ENCODE data around the gene PLXNB1.

Gene PLXNB1

DNA sequence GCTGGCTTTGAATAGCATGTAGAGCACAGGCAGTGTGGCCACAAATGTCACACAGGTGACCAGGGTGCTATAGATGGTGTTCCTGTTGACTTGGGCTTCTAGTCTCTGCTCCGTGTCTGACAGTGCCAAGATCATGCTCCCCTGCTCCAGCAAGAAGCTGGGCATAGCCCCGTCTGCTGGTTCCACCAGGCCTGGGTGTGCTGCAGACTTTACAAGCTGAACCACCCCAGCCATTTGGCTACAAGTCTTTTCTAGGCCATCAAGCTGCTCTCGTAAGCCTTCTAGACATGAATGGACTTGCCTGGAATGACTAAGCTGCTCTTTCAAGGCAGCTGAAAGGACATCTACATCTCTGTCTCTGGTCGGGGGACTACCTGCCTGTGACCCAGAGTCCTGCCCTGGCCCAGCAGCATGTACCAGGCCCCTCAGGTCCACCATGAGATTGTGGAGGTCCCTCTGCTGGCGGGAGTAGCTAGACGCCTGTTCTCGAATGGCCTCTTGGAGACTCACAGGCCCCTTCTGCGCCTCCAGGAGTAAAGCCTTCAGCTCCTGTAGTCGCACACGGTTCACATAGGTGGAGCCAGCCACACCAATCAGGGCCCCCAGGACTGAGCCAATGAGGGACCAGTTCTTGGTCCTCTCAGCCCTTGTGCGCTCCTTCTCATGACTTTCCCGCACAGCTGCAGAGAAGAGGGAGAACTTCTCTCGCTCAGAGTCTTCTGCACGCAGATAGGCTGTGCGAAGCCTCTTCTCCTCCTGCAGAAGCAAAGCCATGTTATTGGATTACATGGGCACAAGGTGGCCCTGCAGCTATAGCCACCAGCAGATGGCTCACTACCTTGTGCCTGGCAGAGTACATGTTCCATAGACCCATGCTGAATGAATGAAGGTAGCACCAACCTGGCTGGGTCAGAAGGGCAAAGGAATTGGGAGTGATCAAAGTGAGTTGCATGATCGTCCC is 2.8 kb upstream of the PLXNB1 start:
- DNase-seq = no peak

DNA sequence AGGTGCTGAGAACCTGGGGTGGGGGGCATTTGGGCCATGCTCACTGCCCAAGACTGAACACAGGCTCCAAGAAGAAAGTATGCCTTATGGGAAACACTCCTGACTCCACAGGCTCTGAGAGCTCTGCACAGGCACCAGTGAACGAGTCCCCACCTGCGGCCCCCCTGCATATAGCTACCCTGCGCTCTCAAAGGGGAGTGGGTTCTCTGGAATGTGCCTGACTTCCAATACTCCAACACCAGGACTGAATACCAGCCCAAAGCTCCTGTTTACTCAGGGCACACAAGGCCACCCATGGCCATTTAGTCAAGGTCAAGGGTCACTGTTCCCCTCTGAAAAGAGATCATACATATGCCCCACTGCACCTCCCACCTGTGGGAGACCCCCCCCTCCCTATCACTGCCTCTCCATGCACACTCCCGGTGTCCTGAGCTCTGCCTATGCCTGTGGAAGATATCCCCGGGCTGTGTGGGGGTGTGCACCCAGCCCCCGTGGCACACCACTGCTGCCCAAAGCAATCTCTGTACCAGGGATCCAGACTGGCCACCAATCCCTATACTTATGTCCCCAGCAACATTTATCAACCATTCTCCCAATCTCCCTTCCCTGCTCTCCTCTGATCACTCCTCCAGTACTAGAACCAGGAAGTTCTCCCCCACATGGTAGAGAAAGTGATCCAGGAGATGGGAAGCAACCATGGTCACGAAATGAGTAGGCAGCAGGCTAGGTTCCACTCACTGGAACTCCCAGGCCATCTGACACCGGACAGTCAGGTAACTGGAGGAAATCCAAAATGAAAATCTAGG is 1.5 kb upstream of the PLXNB1 start:
- DNase-seq = no peak

DNA sequence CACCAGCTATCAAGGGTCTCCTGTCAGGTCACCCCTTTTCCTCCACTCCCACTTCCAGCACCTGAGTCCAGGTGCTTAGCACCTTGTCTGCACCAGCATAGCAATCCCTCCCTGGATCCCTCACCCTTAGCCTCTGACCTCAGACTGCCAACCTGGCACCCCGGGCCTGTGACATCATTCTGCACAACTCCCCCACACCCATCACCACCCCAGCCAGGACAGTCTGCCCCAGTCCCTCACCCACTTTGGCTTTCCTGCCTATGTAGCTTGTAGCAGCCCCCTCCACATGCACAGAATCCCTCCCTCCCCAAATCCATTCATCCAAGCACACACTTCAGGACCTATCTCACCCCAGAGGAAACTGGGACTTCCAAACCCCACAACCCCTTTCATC is 819 bp upstream of the PLXNB1 start:
- DNase-seq = no peak

DNA sequence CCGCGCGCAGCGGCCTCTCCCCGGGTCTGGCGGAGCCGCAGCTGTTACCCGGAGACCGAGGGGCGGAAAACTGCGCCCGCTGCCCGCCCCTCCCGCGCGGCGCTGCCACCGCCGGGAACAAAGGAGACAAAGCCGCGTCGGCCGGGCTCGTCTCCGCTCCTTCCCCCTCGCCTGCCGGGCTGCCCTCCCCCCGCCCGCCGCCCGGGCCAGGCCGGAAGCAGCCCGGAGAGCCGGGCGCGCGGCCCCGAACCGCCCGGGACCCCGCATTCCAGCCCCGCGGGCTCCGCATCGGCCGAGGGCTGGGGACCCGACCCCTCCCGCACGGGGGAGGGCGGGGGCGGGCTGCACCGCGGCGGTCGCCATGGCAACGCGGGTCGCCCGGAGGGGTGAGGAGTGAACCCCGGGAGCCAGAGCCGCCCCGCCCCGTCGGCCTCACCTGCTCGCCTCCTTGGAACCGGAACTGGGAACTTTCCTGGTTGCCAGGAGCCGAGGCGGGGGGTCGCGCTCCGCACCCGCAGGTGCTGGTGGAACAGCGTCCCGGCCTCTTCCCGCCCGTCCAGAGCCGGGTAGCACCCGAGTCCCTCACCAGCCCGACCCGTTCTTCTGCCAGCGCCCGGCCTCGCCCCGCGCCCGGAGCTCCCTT is 448 bp downstream of the PLXNB1 start:
- DNase-seq = peak; percentile 19

DNA sequence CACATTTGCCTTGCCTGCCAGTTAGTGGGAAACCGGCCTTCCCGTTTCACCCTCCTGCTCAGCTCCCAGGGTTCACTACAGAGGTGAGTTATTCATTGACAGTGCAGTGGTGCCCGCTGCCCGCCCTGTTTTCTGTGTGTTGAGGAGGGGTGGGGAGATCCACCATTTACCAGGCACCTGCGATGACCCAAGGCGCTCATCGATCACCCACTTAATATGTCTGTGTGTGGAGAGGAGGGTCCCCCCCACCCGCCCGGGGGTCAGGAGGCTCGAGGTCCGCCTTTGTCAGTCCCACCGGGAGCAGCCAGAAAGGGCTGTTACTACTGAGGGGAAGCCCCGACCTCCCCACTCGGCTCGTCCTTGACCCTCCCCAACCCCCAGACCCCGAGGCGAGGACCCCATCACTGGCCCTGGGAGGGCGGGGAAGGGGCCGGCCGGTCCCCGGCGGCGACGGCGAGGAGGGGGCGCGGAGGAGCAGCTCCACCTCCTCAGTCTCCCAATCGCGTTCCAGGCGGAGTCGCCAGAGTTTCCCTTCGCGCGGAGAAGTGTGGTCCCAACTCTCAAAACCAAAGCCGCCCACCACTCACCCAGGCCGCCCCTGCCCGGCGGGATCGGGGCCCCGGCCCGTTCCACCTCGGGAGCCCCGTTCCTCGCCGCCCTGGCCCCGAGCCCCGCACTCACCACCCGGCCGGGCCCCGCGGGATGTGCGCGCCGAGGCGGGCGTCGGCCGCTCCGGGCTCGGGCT is 1.1 kb downstream of the PLXNB1 start:
- DNase-seq = no peak

DNA sequence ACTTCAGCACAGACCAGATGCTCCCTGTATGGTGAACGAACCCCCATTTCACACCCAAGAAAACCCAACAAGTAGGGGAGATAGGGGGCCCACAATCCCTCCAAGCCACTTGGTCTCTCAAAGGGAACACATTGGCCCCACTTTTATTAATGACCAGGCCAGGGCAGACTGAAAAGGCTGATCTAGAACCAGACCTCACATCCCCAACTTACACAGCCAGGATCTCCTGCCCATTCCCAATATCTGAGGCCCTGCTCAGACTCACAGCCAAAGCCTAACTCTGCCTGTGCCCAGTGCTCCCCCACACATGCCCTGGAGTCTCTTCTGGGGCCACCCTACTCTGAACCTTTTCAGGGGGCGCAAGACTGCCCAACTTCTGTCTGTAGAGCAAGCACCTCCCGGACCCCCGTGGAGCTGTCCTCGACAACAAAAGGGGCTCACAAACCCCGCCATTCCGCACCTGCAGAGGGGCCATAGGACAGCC is 1.8 kb downstream of the PLXNB1 start:
- DNase-seq = no peak

DNA sequence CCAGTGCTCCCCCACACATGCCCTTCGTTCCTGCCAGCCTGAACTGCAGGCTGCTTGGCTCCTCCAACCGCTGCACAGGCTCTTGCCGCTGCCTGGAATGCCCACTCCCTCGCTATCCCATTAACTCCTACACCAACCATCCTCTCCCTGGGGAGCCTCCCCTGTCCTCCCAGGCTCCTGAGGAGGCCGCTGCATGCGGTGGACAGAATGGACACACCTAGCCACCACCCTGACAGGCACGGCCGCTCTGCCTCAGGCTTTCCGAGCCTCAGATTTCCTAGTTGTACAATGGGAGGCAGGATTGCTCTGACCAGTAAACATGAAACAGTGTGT is 2.3 kb downstream of the PLXNB1 start:
- no peak for DNase-seq

DNA sequence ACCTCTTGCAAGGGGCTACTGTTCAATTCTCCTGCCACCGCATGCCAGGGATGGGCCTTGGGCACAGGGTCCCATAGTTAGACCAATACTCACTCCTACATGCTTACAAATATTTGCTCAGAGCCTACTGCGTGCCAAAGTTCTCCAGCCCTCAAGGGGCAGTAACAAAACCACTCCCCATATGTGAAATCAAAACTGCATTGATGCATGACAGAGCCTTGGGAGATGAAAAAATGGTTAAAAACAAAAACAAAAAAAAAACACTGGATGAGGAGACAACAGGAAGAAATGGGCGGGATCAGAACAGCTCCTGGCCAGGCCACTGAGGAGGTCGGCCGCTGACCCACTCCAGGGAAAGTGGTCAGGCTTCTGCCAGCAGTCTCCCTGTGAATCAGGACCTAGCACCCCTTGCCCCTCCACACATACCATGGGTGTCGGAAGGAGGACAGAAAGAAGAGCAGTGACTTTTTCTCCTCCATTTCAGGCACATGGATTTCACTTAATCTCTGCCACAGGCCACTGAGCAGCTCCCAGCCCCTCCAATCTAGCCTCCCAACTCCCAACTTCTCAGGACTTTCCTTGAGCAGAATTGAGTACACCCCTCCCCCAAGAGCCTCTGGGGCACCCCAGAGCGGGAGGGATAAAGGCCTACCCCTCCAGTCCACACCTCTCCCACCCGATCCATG is 2.8 kb downstream of the PLXNB1 start:
- DNase-seq = no peak

DNA sequence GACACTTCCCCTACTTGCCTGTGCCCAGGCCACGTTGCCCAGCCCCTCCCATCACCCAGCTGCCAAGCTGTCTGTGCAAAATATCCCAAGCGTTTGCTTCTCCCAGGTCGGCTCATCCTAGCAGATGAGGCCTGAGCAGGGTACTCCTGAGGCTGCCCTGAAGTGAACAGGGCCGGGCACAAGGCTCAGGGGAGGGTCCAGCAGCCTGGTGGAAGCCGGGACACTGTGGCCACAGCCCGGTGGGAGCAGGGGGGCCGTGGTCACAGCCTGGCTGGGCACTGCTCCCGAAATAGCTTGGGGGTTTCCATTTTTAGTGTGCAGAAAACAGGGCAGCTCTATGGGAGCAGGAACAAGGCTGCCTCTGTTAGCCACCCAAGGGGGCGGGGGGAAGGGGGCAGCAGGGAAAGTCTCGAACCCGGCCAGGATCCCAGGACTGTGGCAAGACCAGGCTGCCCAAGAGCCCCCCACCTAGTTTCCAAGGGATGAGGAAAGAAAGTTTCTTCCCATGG is 3.4 kb downstream of the PLXNB1 start:
- no peak for DNase-seq

DNA sequence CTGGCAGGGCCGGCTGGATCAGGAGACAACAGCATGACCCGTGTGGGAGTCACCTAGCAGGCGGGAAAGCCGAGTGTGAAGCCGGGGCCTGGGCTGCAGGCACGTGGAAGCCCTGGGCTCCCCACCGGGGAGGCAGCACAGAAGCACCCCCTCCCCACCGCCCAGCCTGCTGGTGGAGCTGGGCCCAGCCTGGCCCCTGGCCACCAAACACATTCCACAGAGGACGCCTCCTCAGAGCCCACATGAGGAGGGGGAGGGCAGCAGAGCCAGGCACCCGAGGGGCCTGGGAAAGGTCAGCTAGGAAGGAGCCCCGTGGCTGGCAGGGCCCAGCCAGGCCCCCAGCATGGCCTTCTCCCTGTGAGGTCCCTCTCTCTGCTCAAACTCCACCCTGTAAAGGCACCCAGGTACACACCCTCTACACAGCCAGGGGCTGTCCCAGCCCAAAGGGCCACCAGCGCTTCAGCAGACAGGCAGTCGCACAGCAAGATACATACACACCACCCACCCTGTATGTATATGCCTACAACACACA is 4.5 kb downstream of the PLXNB1 start:
- DNase-seq = no peak

DNA sequence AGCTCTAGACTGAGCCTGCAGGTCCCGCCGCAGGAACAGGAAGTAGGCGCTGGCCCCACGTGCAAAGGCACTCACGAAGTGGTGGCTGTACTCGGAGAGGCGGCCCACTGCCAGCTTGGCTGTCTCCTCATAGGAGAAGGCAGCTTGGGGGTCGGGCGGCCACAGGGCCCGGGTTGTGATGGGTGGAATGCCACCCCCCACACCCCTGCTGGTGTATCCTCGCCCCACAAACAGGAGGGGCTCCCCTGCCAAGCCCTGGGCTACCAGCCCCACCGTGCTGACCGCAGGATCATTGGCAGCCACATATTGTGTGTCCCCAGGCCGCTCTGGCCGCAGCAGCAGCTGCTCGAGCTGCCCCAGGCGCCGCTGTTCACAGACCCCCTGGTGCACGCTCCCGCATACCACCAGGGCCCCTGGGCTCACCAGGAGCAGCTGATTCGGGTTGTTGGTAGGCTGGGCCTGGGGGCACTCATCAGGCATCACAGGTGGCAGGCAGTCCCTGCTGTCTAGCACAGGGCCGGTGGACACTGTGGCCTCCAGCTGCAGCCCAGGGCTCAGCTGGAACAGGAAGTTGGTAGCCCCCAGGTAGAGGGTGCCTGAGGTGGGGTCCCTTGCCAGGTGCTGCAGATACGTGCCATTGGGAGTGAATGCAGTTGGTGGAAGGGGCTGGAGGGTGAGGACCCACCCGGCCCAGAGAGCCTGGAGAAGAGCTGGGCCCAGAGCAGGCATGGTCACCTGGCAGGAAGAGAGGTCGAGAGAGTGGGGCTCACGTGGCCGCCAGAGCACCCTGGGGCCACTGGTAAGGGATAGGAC is 5.8 kb downstream of the PLXNB1 start:
- DNase-seq = no peak

DNA sequence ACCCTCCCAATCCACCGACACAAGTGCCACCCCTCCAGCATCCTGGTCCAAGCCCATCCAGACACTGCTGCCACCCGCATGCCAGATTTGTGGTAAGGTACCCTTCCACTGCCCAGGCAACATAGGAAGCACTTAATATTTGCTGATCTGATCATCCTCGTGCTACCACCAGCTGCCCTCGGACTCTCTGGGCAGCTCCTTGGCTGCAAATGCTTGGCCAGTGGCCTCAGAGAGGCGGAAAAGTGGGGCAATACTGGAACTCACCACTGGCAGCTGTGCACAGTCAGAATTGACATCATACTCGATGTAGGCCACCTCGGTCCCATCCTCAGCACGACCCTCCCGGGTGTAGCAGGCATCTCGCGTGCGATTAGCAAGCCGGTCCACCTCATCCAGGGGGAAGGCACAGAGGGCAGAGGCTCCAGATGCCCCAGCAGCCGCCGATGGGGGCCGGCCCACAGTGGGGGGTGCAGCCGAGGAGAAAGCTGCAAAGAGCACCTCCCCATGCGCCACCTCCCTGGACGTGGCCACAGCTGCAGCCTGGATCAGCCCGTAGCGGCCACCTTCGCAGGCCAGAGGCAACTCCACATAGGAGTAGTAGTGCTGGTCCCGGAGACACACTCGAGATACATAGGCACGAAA is 6.5 kb downstream of the PLXNB1 start:
- no peak for DNase-seq

DNA sequence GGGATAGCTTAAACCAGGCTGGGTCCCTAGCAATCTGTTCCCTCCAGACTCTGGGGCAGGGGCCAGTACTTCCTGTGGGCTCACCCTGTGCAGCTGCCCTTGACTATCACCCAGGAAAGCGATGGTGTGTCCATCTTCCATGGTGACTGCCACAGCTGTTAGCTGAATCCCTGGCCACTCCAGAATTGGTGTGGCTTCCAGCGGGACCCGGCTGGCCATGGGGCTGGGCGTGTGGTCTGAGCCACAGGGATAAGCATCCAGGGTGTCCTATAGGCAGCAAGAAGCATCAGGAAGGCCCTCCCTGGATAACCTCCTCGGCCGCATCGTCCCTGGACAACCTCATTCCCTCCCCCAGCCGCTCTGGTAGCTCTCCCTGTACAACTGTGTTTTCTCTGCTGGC is 7.2 kb downstream of the PLXNB1 start:
- no peak for DNase-seq

DNA sequence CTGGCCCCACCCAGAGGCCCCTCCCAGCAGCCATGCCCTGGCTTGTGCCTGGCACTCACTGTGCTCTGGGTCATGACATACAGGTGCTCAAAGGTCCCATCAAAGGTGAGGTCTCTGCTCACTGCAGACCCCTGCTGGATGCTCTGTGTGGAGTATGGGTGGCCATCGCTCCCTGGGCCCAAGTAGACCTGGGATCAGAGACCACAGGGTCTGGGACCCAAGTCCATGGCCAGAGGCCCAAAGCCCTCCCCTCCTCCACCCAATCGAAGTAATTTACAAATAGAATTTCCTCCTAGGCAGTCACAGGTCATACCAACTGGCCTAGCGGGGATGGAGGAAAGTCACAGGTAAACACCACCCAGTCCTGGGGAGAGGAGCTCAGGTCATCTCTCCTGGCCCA is 7.6 kb downstream of the PLXNB1 start:
- DNase-seq = no peak

DNA sequence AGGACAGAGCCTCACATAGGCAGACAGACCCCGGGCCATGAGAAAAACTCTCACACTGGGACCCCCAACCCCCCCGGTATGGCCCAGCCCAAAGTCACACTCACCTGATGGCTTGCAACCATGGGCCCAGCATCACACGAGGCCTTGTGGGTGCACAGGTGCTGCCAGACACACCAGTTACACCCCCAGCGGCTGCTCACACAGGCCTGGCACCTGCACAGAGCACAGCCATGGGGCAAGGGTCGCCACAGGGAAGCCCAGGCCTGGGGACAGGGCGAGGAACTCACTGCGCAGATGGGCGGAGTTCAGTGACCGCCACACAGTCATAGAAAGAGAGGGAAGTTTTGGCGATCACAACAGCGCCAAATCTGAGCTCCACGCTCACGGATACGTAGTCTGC is 9.3 kb downstream of the PLXNB1 start:
- no peak for DNase-seq

DNA sequence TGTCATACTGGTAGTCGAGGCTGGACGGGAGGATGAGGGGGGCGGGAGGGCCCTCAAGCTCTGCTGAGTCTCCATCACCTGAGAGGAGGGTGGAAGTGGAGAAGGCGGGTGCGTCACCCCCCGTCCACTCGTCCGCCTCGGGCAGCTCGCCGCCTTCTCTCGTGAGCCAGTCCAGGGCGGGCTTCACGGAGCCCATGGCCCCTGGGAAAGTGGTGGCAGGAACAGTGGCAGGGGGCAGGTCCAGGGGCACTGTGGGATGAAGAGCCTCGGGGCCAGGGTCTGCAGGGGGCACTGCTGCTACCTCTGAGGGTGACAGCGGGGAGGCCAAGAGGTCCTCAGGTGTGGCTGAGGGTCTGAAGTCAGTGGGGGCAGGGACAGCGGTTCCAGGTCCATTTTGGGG is 10.3 kb downstream of the PLXNB1 start:
- no peak for DNase-seq

DNA sequence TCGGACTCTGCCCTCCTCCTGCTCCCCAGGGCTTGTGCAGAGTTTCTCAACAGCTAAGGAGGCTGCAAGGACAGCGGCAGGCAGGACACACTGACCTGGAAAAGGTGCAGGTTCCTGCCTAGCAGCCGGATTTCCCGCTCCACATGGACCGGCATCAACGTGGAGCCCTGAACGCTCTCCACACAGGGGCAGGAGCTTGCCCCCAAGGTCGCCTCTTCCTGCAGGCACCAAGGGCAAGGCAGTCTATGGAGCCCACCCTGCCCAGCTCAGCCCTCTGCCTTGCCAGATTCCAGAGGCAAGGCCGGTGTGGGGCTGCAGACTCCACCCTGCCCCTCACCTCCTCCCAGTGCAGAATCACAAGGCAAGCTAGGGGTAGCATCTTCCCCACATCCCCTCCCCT is 10.7 kb downstream of the PLXNB1 start:
- no peak for DNase-seq

DNA sequence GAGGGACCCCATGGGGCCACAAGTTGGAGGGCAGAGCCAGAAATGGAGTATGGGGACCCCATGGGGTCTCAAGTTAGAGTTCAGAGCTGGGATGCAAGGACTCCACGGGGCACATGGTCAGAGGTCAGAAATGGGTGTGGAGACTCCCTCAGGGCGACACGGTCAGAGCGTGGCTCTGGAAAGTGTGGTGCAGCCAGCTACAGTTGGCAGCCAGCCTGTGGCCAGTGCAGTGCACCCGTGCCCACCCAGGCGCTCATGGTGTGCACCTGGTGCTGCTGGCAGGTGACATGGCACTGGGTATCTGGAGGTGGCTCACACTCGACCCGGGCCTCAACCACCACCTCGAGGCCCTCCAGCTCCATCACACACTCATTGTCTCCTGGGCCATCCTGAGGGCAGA is 11.2 kb downstream of the PLXNB1 start:
- DNase-seq = no peak

DNA sequence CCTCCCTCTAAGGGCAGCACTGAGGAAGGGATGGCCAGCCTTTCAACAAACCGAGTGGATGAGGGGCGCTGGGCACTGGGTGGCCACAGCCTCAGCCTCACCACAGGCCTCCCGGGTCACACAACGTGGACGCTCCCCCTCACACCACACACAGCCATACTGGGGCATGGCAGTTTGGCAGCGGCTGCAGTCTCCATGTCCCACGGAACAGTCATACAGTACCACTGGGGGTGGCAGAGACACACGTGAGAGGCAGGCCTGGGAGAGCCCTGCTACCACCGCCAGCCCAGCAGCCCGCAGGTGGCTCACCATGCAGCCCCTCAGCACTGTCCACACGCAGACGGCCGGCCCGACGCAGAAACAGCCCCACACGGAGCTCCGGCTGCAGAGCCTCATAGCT is 11.7 kb downstream of the PLXNB1 start:
- no peak for DNase-seq

DNA sequence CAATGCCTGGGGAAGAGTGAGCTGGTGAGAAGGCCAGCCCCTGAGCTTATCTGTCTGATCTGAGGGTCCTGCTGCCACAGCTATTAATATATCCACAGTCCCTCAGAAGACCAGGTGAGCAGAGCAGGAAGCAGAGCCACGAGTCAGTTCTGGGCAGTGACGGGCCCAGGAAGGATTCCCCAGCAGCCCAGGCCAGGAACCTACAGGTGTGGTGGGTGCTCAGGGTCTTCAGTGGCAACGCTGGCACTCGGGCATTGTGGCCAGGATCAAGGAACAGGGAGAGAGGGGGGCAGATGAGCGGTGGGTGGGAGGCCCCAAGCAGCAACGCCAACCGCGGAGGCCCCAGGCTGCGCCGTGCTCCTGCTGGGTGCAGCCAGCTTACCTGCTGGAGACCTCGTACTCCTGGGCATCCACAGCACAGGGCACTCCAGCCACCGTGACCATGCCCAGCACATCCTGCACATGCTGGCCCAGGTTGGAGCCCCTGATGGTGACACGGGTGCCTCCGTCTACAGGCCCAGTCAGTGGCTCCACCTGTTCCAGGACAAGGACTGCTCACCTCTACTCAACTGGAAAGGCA is 12.3 kb downstream of the PLXNB1 start:
- no peak for DNase-seq

Measured in OCI-M1 (cell line).